ENCODE measurements around the gene GPR65.
A peak's percentile ranks its signal among the peaks of the same experiment; 100 is the strongest.

The GPR65 gene, protein sequence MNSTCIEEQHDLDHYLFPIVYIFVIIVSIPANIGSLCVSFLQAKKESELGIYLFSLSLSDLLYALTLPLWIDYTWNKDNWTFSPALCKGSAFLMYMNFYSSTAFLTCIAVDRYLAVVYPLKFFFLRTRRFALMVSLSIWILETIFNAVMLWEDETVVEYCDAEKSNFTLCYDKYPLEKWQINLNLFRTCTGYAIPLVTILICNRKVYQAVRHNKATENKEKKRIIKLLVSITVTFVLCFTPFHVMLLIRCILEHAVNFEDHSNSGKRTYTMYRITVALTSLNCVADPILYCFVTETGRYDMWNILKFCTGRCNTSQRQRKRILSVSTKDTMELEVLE

DNA sequence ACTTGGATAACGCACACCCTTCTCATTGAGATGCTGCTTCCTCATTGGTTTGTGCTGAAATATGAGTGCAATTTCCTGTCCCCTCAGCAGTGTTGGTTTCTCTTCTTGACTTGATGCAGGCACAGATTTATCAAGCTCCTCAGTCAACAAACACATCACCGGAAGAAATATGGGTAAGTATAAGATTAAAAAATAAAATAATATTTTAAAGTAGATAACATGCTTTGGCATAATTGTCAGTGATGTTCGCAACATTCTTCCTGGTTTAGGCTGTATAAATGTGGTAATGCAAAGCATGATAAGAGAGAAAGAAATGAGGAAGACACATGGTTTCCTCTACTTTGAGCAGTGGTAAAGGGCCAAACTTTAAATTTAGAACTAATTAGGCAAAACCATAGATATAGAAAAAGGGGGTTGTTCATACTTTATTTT, at the start of gene GPR65:
TSS of gene GPR65 (plus strand) at position 86 of the 432 bp plus-strand sequence. CDS start 5,713 bp downstream, outside the sequence.
- Mint-ChIP-seq H3K9me3 (no peaks in the 10 kb centered on the region), H3K27ac (peak within 1 kb of the TSS; percentile 95), H3K4me1 (peaks cover 64% of the 10 kb centered on the region), H3K27me3 (no peaks in the 10 kb centered on the region), H3K36me3 (peaks cover 6% of the 10 kb centered on the region), H3K4me3 (peak within 1 kb of the TSS; percentile 88)

DNA sequence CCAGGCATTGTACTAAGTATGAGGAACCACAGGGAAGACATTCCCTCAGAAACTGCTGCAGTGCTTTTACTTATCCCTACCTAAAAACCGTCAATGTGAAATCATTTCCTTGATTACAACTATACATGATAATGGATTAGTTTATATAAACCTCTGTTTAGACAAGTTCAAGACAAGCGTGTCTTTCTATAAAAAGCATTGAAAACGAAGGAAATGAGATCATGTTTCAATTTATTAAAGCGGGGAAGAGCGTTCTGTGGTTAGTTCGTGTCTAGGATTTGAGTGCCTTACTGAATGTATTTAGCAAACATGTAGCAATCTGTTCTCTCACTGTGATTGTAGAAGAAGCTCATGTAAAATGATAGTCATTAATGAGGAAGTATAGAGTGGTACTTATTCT, 49.4 kb upstream of the GPR65 start:
- no peak overlapping the region for H3K4me3 Mint-ChIP-seq
- peaks cover 26% of the 10 kb centered on the region for H3K36me3 Mint-ChIP-seq
- no peaks in the 10 kb centered on the region for H3K9me3 Mint-ChIP-seq
- H3K27me3 Mint-ChIP-seq = no peaks in the 10 kb centered on the region
- H3K27ac Mint-ChIP-seq = peak overlapping the region; percentile 61
- H3K4me1 Mint-ChIP-seq = peaks cover 53% of the 10 kb centered on the region

GRCh38 chr14:87960013-87960787, 44.7 kb upstream of the GPR65 start:
- no peaks in the 10 kb centered on the region for H3K27me3 Mint-ChIP-seq
- peak overlapping the region; percentile 76 for H3K27ac Mint-ChIP-seq
- H3K36me3 Mint-ChIP-seq = peaks cover 45% of the 10 kb centered on the region
- H3K4me1 Mint-ChIP-seq = peaks cover 18% of the 10 kb centered on the region
- H3K9me3 Mint-ChIP-seq = no peaks in the 10 kb centered on the region
- no peak overlapping the region for H3K4me3 Mint-ChIP-seq

GRCh38 chr14:87961246-87961645, 43.7 kb upstream of the GPR65 start:
- Mint-ChIP-seq H3K27me3 (no peaks in the 10 kb centered on the region), H3K4me3 (no peak overlapping the region), H3K27ac (no peak overlapping the region), H3K36me3 (peaks cover 47% of the 10 kb centered on the region), H3K9me3 (no peaks in the 10 kb centered on the region), H3K4me1 (peaks cover 10% of the 10 kb centered on the region)

DNA sequence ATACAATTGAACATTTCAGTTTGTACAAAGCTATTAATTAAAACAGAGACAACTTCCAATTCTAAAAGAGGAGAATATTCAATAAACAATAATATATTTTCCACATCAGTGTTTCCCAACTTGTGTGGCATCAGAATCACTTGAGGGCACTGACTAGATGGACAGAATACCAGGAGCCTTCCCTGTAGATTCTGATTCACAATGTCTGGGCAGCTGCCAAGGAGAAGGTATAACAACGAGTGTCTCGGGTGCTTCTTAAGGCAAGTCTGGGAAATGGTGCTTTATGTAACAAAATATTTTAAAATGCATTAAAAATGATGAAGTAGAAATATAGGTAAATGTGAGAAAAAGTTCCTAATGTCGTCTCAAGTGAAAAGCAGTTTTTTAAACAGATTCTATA, 38.1 kb upstream of the GPR65 start:
- peaks cover 24% of the 10 kb centered on the region for H3K36me3 Mint-ChIP-seq
- no peaks in the 10 kb centered on the region for H3K27me3 Mint-ChIP-seq
- no peak overlapping the region for H3K27ac Mint-ChIP-seq
- H3K4me3 Mint-ChIP-seq = no peak overlapping the region
- H3K9me3 Mint-ChIP-seq = no peaks in the 10 kb centered on the region
- no peaks in the 10 kb centered on the region for H3K4me1 Mint-ChIP-seq

DNA sequence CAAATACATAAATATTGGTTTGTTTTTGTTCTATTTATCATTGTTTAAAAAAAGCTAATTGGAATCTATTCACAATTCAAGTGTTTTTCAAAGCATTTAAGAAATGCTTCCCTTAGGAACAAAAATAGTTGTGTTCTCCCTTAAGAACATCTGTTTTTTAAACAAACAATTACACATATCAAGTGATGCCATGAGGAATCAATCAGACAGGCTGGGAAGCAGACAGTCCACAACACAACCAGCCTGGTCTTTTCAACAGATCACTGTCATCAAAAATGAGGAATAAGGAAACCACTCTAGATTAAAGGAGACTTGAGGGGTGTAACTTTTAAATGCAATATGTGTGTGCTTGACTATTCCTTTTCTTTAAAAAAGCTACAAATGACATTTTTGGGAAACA, 37.4 kb upstream of the GPR65 start:
- no peaks in the 10 kb centered on the region for H3K4me1 Mint-ChIP-seq
- H3K4me3 Mint-ChIP-seq = no peak overlapping the region
- no peaks in the 10 kb centered on the region for H3K27me3 Mint-ChIP-seq
- H3K27ac Mint-ChIP-seq = no peak overlapping the region
- H3K36me3 Mint-ChIP-seq = peaks cover 23% of the 10 kb centered on the region
- H3K9me3 Mint-ChIP-seq = no peaks in the 10 kb centered on the region

- Mint-ChIP-seq H3K9me3 (no peaks in the 10 kb centered on the region), H3K27me3 (no peaks in the 10 kb centered on the region), H3K4me1 (no peaks in the 10 kb centered on the region), H3K4me3 (no peak overlapping the region), H3K36me3 (peaks cover 23% of the 10 kb centered on the region), H3K27ac (no peak overlapping the region)
Observed at GRCh38 chr14:87971010-87971409, 33.9 kb upstream of the GPR65 start.

DNA sequence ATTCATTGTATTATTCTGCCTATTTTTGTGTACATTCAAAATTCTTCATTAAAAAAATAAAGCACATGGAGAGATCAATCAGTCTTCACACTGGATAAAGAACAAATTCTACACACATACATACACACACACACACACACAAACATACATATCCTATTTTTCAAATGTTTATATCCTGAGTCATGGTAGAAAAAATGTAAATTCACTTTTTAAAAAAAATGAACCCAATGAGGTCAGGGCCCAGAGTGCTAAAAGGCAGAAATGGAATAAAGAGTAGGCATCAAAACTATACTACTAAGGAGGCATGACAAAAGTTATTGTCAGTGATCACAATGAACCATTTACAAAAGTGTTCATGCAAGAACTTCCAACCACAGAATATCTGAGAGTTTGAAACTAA, 29.3 kb upstream of the GPR65 start:
- H3K4me3 Mint-ChIP-seq = no peak overlapping the region
- H3K27me3 Mint-ChIP-seq = no peaks in the 10 kb centered on the region
- no peaks in the 10 kb centered on the region for H3K9me3 Mint-ChIP-seq
- H3K36me3 Mint-ChIP-seq = peaks cover 23% of the 10 kb centered on the region
- H3K27ac Mint-ChIP-seq = no peak overlapping the region
- no peaks in the 10 kb centered on the region for H3K4me1 Mint-ChIP-seq

DNA sequence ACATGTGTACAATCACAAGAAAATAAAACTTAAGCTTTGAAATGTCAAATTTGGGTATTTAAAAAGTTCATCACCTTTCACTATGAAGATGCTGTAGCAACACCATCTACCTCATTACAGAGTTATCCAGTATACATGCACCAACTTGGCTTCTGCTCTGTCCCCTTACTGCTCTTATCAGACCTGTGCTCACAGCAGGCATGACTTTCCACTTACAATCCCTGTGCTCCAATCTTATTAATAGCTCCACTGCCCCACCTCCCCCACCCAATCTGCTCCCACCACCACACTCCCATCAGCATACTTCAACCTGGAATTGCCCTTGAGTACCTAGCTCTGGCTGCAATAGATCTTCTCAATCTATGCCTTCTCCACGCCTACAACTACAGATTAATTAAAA, 25.2 kb upstream of the GPR65 start:
- Mint-ChIP-seq H3K36me3 (peaks cover 24% of the 10 kb centered on the region), H3K4me3 (no peak overlapping the region), H3K9me3 (no peaks in the 10 kb centered on the region), H3K27me3 (no peaks in the 10 kb centered on the region), H3K27ac (no peak overlapping the region), H3K4me1 (no peaks in the 10 kb centered on the region)

- no peaks in the 10 kb centered on the region for H3K9me3 Mint-ChIP-seq
- peaks cover 51% of the 10 kb centered on the region for H3K4me1 Mint-ChIP-seq
- no peak overlapping the region for H3K27ac Mint-ChIP-seq
- peaks cover 4% of the 10 kb centered on the region for H3K36me3 Mint-ChIP-seq
- H3K4me3 Mint-ChIP-seq = no peak overlapping the region
- H3K27me3 Mint-ChIP-seq = no peaks in the 10 kb centered on the region
Observed at GRCh38 chr14:87989221-87989955, 15.5 kb upstream of the GPR65 start.

GRCh38 chr14:87989956-87990299, 15.0 kb upstream of the GPR65 start:
- Mint-ChIP-seq H3K9me3 (no peaks in the 10 kb centered on the region), H3K4me3 (no peak overlapping the region), H3K36me3 (peaks cover 5% of the 10 kb centered on the region), H3K4me1 (peaks cover 57% of the 10 kb centered on the region), H3K27ac (no peak overlapping the region), H3K27me3 (no peaks in the 10 kb centered on the region)

GRCh38 chr14:87990682-87991081, 14.3 kb upstream of the GPR65 start:
- no peaks in the 10 kb centered on the region for H3K27me3 Mint-ChIP-seq
- H3K4me3 Mint-ChIP-seq = no peak overlapping the region
- H3K4me1 Mint-ChIP-seq = peaks cover 64% of the 10 kb centered on the region
- peaks cover 5% of the 10 kb centered on the region for H3K36me3 Mint-ChIP-seq
- H3K9me3 Mint-ChIP-seq = no peaks in the 10 kb centered on the region
- H3K27ac Mint-ChIP-seq = no peak overlapping the region

- H3K4me3 Mint-ChIP-seq = peak overlapping the region; percentile 99
- no peaks in the 10 kb centered on the region for H3K9me3 Mint-ChIP-seq
- H3K27me3 Mint-ChIP-seq = no peaks in the 10 kb centered on the region
- H3K27ac Mint-ChIP-seq = peak overlapping the region; percentile 98
- peaks cover 3% of the 10 kb centered on the region for H3K36me3 Mint-ChIP-seq
- peaks cover 69% of the 10 kb centered on the region for H3K4me1 Mint-ChIP-seq
Observed at GRCh38 chr14:87992346-87992717, 12.6 kb upstream of the GPR65 start.

GRCh38 chr14:87992718-87993628, 12.0 kb upstream of the GPR65 start, which contains the start of gene GALC:
Gene GALC, minus strand, starts transcription at chr14:87993182. Its CDS starts 18 bp downstream, at chr14:87993164.
- Mint-ChIP-seq H3K36me3 (peaks cover 3% of the 10 kb centered on the region), H3K4me1 (peaks cover 69% of the 10 kb centered on the region), H3K27me3 (no peaks in the 10 kb centered on the region), H3K4me3 (peak within 1 kb of the TSS; percentile 99), H3K27ac (peak within 1 kb of the TSS; percentile 99), H3K9me3 (no peaks in the 10 kb centered on the region)

DNA sequence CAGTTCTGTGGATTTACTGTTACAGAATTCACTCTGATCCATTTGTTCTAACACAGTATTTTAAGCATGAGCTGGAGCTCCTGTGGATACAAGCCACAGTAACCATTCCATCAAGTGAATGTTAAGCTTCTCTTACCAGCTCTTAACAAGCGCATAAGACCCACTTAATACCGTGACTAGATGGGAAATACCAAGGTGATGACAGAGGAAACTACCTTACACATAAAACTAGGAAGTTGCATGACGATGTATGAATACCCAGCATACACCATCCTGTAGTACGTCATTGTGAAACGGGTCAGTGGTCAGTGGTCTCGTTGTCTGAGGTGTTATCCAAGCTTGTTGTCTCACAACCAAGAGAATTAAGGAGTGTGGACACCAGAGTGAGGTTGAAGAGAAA, 10.0 kb upstream of the GPR65 start:
- peak overlapping the region; percentile 76 for H3K27ac Mint-ChIP-seq
- peaks cover 3% of the 10 kb centered on the region for H3K36me3 Mint-ChIP-seq
- no peaks in the 10 kb centered on the region for H3K27me3 Mint-ChIP-seq
- peak overlapping the region; percentile 69 for H3K4me3 Mint-ChIP-seq
- peaks cover 57% of the 10 kb centered on the region for H3K4me1 Mint-ChIP-seq
- H3K9me3 Mint-ChIP-seq = no peaks in the 10 kb centered on the region
